Measurements from ENCODE around the gene TTLL13. TPM values are rescaled to one million over a fixed set of nuclear protein-coding genes. Genes with fewer than 3 reads are reported as not detected.

Gene TTLL13
- total RNA-seq, 2 experiments from 2014 or later: 0.57 to 1.3 TPM

DNA sequence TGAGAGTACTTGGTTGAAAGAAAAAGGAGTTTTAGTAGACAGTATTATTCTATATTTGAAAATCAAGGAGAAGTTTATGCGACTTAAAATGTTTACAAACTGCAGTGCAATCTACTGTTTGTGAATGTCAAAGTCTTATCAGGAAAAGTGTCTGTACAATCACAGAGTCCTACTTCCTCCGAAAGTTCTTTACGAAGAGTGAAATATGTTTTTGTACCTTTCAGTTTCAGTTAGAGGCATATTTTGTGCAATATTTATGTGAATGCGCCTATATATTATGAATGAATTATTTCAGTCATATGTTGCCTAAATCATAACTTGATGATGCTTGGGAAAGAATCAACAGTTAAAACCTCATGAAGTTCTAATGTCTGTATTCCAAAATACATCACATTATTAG lies 47.7 kb downstream of the TTLL13 start:
- intact Hi-C loops (cut with micrococcal nuclease; ENCODE audit: unreplicated experiment): no loop called here
- Histone ChIP-seq H3K4me2 (ENCODE audit: low read length) (no peak overlapping the region), H4K20me1 (ENCODE audit: insufficient read depth, low read length) (no peaks in the 10 kb centered on the region), H3K4me3 (ENCODE audit: low read depth, low read length, poor library complexity, severe bottlenecking) (no peak overlapping the region), H2AFZ (ENCODE audit: low read length) (no peak overlapping the region), H3K36me3 (ENCODE audit: insufficient read depth, low read length) (no peaks in the 10 kb centered on the region), H3K9me3 (ENCODE audit: low read length) (no peaks in the 10 kb centered on the region), H3K27ac (ENCODE audit: low read depth, low read length, poor library complexity, severe bottlenecking) (no peak overlapping the region), H3K4me1 (ENCODE audit: insufficient read depth, low read length, poor library complexity, severe bottlenecking) (peaks cover under 1% of the 10 kb centered on the region), H3K9me2 (ENCODE audit: insufficient read depth, low read length) (no peaks in the 10 kb centered on the region), H3K79me2 (ENCODE audit: insufficient read depth, low read depth, low read length) (no peaks in the 10 kb centered on the region)
- no TSS peak for BruUV-seq (replicated peaks)
- no peak for DNase-seq (ENCODE audit: low spot score)
- ChIA-PET CTCF (ENCODE audit: unreplicated experiment) (no interaction called here), POLR2A (interaction anchor here (0.5 to 0.7 kb wide), 2 partner anchors 11 to 280 kb away, joined by 3 to 5 read pairs; no protein-coding TSS in a partner anchor)
- TF ChIP-seq, protein P1, sequence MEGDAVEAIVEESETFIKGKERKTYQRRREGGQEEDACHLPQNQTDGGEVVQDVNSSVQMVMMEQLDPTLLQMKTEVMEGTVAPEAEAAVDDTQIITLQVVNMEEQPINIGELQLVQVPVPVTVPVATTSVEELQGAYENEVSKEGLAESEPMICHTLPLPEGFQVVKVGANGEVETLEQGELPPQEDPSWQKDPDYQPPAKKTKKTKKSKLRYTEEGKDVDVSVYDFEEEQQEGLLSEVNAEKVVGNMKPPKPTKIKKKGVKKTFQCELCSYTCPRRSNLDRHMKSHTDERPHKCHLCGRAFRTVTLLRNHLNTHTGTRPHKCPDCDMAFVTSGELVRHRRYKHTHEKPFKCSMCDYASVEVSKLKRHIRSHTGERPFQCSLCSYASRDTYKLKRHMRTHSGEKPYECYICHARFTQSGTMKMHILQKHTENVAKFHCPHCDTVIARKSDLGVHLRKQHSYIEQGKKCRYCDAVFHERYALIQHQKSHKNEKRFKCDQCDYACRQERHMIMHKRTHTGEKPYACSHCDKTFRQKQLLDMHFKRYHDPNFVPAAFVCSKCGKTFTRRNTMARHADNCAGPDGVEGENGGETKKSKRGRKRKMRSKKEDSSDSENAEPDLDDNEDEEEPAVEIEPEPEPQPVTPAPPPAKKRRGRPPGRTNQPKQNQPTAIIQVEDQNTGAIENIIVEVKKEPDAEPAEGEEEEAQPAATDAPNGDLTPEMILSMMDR (conservative IDR thresholded peaks at IDR 0.05; ENCODE audit: low read length): no peak
- TF ChIP-seq EZH2phosphoT487 (IDR thresholded peaks at IDR 0.05; ENCODE audit: borderline replicate concordance, low read depth, low read length): no peak

- ChIA-PET CTCF (ENCODE audit: unreplicated experiment) (interaction anchor here (1.2 kb wide), 1 partner anchor 20 kb away, joined by 4 read pairs; no protein-coding TSS in a partner anchor), POLR2A (interaction anchor here (0.5 to 1.6 kb wide), 2 partner anchors 21 to 198 kb away, joined by 3 read pairs; no protein-coding TSS in a partner anchor)
- H4K20me1 ChIP-seq (ENCODE audit: insufficient read depth, low read length): no peaks in the 10 kb centered on the region
- no peaks in the 10 kb centered on the region for H3K9me2 ChIP-seq (ENCODE audit: insufficient read depth, low read length)
- no peaks in the 10 kb centered on the region for H3K79me2 ChIP-seq (ENCODE audit: insufficient read depth, low read depth, low read length)
- no peak for DNase-seq (ENCODE audit: low spot score)
- no peak overlapping the region for H3K4me3 ChIP-seq (ENCODE audit: low read depth, low read length, poor library complexity, severe bottlenecking)
- TF ChIP-seq, protein P1 (conservative IDR thresholded peaks at IDR 0.05; ENCODE audit: low read length): no peak
- no peak for TF ChIP-seq EZH2phosphoT487 (IDR thresholded peaks at IDR 0.05; ENCODE audit: borderline replicate concordance, low read depth, low read length)
- H3K27ac ChIP-seq (ENCODE audit: low read depth, low read length, poor library complexity, severe bottlenecking): no peak overlapping the region
- no peaks in the 10 kb centered on the region for H3K4me1 ChIP-seq (ENCODE audit: insufficient read depth, low read length, poor library complexity, severe bottlenecking)
- no TSS peak for BruUV-seq (replicated peaks)
- intact Hi-C loops (cut with micrococcal nuclease; ENCODE audit: unreplicated experiment): no loop called here
- no peak overlapping the region for H3K4me2 ChIP-seq (ENCODE audit: low read length)
- H3K9me3 ChIP-seq (ENCODE audit: low read length): no peaks in the 10 kb centered on the region
- no peak overlapping the region for H2AFZ ChIP-seq (ENCODE audit: low read length)
- no peaks in the 10 kb centered on the region for H3K36me3 ChIP-seq (ENCODE audit: insufficient read depth, low read length)
Measured at GRCh38 chr15:90300541-90300940, 51.2 kb downstream of the TTLL13 start.

DNA sequence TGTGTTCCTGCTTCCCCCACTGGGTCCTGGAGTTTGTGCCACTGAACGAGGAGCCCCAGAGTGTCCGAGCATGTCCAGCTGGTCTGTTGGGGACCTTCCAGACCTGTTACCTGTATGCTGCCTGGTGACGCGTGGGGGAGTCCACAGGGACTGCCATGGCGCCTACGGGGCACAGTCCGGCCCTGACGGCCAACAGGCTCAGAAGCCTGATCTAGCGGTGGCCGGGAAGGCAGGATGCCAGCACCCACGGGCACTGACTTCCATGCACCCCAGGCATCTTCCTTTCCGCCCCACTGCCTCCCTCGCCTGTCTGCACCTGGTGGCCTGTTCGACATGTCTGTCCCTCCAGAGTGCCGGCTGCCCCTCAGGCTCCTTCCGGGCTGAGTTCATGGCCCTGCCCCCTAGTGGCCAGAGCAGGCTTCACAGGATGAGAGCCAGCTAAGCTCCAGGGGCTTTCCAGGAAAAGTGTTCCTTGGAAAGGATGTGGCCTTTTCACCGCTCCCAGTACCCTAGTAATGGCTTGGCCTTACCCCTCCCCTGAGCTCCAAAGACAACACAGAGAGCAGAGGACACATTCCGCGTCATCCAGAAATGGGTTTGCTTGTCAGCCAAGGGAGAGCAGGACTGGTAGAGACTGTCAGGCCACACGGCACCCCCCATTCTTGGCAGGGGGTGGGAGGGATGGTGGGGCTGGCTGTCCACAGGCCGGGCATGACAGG lies 51.8 kb downstream of the TTLL13 start:
- 0 out of 2 replicates have a peak overlapping the region, but pooled peaks have one; percentile 45 for H2AFZ ChIP-seq (ENCODE audit: low read length)
- TF ChIP-seq, protein P1 (conservative IDR thresholded peaks at IDR 0.05; ENCODE audit: low read length): peak; percentile 92
- no peak for TF ChIP-seq EZH2phosphoT487 (IDR thresholded peaks at IDR 0.05; ENCODE audit: borderline replicate concordance, low read depth, low read length)
- CTCF ChIA-PET (ENCODE audit: unreplicated experiment): interaction anchor here (0.6 to 1.2 kb wide), 2 partner anchors 19 to 293 kb away, joined by 3 to 4 read pairs; no protein-coding TSS in a partner anchor
- no peak overlapping the region for H3K4me3 ChIP-seq (ENCODE audit: low read depth, low read length, poor library complexity, severe bottlenecking)
- H3K27ac ChIP-seq (ENCODE audit: low read depth, low read length, poor library complexity, severe bottlenecking): no peak overlapping the region
- peak overlapping the region; percentile 27; the same call in 1 of the 2 replicates for H3K4me2 ChIP-seq (ENCODE audit: low read length)
- no peaks in the 10 kb centered on the region for H3K9me2 ChIP-seq (ENCODE audit: insufficient read depth, low read length)
- no peaks in the 10 kb centered on the region for H3K36me3 ChIP-seq (ENCODE audit: insufficient read depth, low read length)
- BruUV-seq (replicated peaks): no TSS peak
- POLR2A ChIA-PET: interaction anchor here (1.6 kb wide), 1 partner anchor 21 kb away, joined by 3 read pairs; no protein-coding TSS in a partner anchor
- intact Hi-C loops (cut with micrococcal nuclease; ENCODE audit: unreplicated experiment): no loop called here
- H3K79me2 ChIP-seq (ENCODE audit: insufficient read depth, low read depth, low read length): no peaks in the 10 kb centered on the region
- no peaks in the 10 kb centered on the region for H3K4me1 ChIP-seq (ENCODE audit: insufficient read depth, low read length, poor library complexity, severe bottlenecking)
- peak; percentile 71 for DNase-seq (ENCODE audit: low spot score)
- no peaks in the 10 kb centered on the region for H4K20me1 ChIP-seq (ENCODE audit: insufficient read depth, low read length)
- no peaks in the 10 kb centered on the region for H3K9me3 ChIP-seq (ENCODE audit: low read length)

All from OCI-LY7 (cell line).